Stimulated activated CD8-positive, alpha-beta memory T cell treated with anti-CD3 and anti-CD28 coated beads, Interleukin-12 subunit alpha, Interleukin-12 subunit beta, amount 100 ng/mL, for 24 hours (primary cell): ENCODE measurements around the gene HDAC8.

Experiments used
- DNase-seq: peaks from one replicate; pipeline ENCODE4 v3.0.0-alpha.2; 2020; ENCODE audit errors: extremely low read depth

Gene HDAC8

DNA sequence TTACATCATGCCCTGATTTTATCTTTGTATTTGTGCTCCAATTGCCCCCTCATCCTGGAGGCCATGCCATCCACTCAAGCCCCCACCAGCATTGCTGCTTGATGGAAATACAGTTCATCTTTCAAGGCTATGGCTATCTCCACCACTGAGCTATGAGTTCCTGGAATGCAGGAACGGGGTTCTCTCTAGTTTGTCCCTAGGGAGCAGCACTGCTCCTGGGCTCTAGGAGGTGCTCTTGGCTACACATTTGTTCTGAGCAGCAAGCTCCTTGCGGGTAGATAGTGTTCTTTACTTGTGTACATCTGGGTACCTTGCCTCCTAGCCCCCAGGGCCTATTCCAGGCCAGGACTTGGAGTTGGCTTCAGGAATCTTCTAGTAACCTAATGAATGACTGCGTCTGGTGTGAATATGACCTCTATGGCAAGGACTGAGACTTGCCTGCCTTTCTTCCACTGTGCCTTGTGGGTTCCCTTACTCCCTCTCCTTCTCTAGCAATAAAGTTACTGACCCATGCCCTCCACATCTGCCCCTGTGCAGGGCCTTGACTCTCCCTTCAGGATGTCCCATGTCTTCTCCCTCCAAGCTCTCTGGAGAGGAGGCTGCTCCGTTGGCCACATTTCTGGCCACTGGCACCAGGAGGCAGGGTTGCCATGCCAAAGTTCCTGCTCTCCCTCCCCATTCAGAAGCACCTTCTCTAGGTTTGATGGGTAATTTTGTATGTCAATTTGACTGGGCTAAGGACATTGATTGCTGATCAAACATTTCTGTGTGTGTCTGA lies 274.5 kb downstream of the HDAC8 start:
- DNase-seq, result no peak

DNA sequence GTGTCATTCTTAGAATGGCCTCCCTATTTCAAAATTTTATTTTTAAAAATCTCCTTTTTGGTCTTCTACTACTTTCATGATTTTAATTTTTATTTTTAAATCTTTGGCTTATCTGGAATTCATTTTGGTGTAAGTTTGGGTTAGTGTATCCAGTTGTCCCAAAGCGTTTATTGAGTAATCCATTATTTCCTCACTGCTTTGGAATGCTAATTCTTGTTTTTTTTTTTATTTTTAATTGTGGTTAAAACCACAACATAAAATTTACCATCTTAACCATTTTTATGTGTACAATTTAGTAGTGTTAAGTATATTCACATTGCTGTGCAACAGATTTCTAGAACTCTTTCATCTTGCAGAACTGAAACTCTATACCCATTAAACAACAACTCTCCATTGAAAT lies 275.7 kb downstream of the HDAC8 start:
- DNase-seq, result no peak

DNA sequence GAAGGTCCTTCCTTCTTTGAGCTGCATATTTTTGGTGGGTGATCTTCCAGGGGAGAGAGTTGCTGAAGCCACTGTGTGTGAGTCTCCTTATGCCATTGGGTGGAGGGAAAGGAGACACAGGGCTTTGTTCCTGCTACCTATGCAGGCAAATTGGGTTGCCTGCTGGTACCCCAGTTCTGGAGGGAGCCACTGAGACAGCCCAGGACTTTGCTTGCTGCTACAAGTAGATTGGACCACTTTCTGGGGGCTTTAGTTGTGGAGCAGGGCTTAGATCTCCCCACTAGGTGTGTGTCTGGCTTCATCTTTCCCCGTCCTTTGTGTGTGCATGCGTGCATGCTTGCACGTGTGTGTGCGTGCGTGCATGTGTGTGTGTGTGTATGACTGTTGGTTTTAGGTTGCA lies 276.9 kb downstream of the HDAC8 start:
- no peak for DNase-seq

DNA sequence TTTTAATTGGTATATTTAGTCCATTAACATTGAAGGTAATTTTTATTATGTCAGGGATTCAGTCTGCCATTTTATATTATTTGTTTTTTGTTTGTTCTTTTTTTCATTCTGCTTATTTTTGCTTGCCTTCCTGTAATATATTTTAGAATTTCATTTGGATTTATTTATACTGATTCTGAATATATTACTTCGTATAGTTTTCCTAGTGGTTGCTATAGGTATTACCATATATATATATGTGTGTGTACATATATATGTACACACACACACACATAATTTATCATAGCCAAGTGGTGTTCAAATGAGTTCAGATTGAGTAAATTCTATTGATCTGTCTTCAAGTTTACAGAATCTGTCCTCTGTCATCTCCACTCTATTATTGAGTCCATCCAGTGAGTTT lies 278.1 kb downstream of the HDAC8 start:
- no peak for DNase-seq

DNA sequence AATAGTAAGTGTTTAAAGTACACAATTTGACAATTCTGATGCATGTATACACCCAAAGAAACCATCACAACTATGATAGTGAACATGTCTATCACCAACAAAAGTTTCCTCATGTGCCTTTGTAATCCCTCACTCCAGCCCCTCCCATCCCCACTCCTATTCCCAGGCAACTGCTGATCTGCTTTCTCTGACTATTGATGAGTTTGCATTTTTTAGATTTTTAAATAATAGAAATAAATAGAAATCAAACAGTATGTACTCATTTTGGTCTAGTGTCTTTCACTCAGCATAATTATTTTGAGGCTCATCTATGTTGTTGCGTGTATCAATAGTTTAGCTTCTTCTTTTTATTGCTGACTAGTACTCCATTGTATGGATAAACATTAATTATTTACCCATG lies 290.3 kb downstream of the HDAC8 start:
- DNase-seq, result no peak

DNA sequence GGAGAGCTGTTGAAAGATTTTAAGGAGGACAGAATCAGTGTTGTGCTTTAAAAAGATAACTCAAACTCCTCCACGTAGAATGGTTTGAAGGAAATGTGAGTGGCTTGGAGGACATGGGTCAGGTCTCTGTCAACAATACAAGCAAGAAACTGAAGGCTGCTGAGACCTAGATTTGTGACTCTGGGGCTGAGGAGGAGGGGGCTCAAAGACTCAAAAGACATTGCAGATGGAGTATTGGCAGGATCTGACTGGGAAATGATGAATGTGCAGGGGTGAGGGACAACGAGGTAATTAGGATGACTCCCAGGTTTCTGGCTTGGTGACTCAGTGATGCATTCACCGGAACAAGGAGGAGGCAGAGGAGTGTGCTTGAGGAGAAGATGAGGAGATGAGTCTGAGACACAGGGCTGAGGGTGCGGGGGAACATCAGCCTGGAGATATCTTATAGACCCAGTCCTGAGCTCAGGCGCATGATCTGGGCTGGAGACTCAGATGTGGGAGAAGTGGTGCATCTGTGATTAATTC lies 292.3 kb downstream of the HDAC8 start:
- no peak for DNase-seq
